WTC11 (cell line): Measurements from ENCODE around the gene EEFSEC. TPM values are rescaled to one million over a fixed set of nuclear protein-coding genes. Genes with fewer than 3 reads are reported as not detected.

Experiments
- ATAC-seq: fragments of 200-7000 bp; cut with Tn5 transposase; 2 replicates; pipeline ENCODE4 v1.10.0; 2021; ENCODE audit warnings: mild to moderate bottlenecking, moderate library complexity
- CTCF ChIA-PET: fragments of 300-600 bp; sonication (Branson Sonifier 250); formaldehyde crosslinking; loops from one replicate; lab custom pipeline; 2021; ENCODE audit warnings: antibody characterized with exemption; lab: Charles Lee
- POLR2A ChIA-PET: fragments of 350-600 bp; sonication (Branson Sonifier 250); formaldehyde crosslinking; loops from one replicate; lab custom pipeline; 2021; ENCODE audit warnings: antibody characterized with exemption; lab: Charles Lee
- DNase-seq: peaks from one replicate; pipeline ENCODE4 v3.0.0; 2021; ENCODE audit warnings: low spot score
- H3K27ac Mint-ChIP-seq: 2 replicates; pipeline ENCODE4 v1.8.0; 2021; ENCODE audit warnings: mixed read lengths
- H3K27me3 Mint-ChIP-seq: 2 replicates; pipeline ENCODE4 v1.8.0; 2021; ENCODE audit warnings: low read depth, mild to moderate bottlenecking, moderate library complexity, mixed read lengths
- H3K36me3 Mint-ChIP-seq: 2 replicates; pipeline ENCODE4 v1.8.0; 2021; ENCODE audit warnings: mixed read lengths
- H3K4me1 Mint-ChIP-seq: 2 replicates; pipeline ENCODE4 v1.8.0; 2022; ENCODE audit warnings: mixed read lengths
- H3K4me3 Mint-ChIP-seq: 2 replicates; pipeline ENCODE4 v1.8.0; 2021; ENCODE audit warnings: mild to moderate bottlenecking, moderate library complexity, mixed read lengths
- H3K9me3 Mint-ChIP-seq: 2 replicates; pipeline ENCODE4 v1.8.0; 2021; ENCODE audit warnings: mixed read lengths
- ARID4B ChIP-seq: sonication (generic); formaldehyde crosslinking; IDR thresholded peaks from 2 replicates; pipeline ENCODE4 v1.8.0; 2023; ENCODE audit warnings: missing genetic modification reagents, mild to moderate bottlenecking, borderline replicate concordance
- ATF3 ChIP-seq: sonication (generic); formaldehyde crosslinking; conservative IDR thresholded peaks from 2 replicates; pipeline ENCODE4 v1.8.1; 2022; ENCODE audit warnings: mild to moderate bottlenecking, missing genetic modification reagents
- ETV6 ChIP-seq: sonication (generic); formaldehyde crosslinking; IDR thresholded peaks from 2 replicates; pipeline ENCODE4 v1.8.1; 2022; ENCODE audit warnings: mild to moderate bottlenecking, missing genetic modification reagents
- FOXP4 ChIP-seq: sonication (generic); formaldehyde crosslinking; IDR thresholded peaks from 2 replicates; pipeline ENCODE4 v1.8.0; 2022; ENCODE audit warnings: mild to moderate bottlenecking, missing genetic modification reagents
- JUN ChIP-seq: sonication (generic); formaldehyde crosslinking; IDR thresholded peaks from 2 replicates; pipeline ENCODE4 v1.8.0; 2023; ENCODE audit warnings: mild to moderate bottlenecking, missing genetic modification reagents
- MAX ChIP-seq: sonication (generic); formaldehyde crosslinking; IDR thresholded peaks from 2 replicates; pipeline ENCODE4 v1.8.0; 2022; ENCODE audit warnings: mild to moderate bottlenecking, missing genetic modification reagents
- MYBL2 ChIP-seq: sonication (generic); formaldehyde crosslinking; IDR thresholded peaks from 2 replicates; pipeline ENCODE4 v1.8.1; 2023; ENCODE audit warnings: mild to moderate bottlenecking, moderate library complexity, missing genetic modification reagents
- NFATC4 ChIP-seq: fragments of 250-450 bp; sonication (Bioruptor Pico); IDR thresholded peaks from 2 replicates; pipeline ENCODE4 v1.9.0; 2021; ENCODE audit warnings: mild to moderate bottlenecking
- NR1H2 ChIP-seq: sonication (generic); formaldehyde crosslinking; IDR thresholded peaks from 2 replicates; pipeline ENCODE4 v1.9.0; 2021; ENCODE audit warnings: mild to moderate bottlenecking, moderate library complexity, missing genetic modification reagents
- NR3C1 ChIP-seq: sonication (generic); formaldehyde crosslinking; conservative IDR thresholded peaks from 2 replicates; pipeline ENCODE4 v1.8.1; 2023; ENCODE audit warnings: low read depth, mild to moderate bottlenecking, missing genetic modification reagents
- SMAD4 ChIP-seq: sonication (generic); formaldehyde crosslinking; IDR thresholded peaks from 2 replicates; pipeline ENCODE4 v1.8.0; 2022; ENCODE audit warnings: mild to moderate bottlenecking, missing genetic modification reagents
- TP53 ChIP-seq: sonication (generic); formaldehyde crosslinking; IDR thresholded peaks from 2 replicates; pipeline ENCODE4 v1.8.1; 2023; ENCODE audit warnings: mild to moderate bottlenecking, missing genetic modification reagents
- ZBTB21 ChIP-seq: sonication (generic); formaldehyde crosslinking; IDR thresholded peaks from 2 replicates; pipeline ENCODE4 v1.8.1; 2023; ENCODE audit warnings: mild to moderate bottlenecking, missing genetic modification reagents, borderline replicate concordance
- ZBTB43 ChIP-seq: sonication (generic); formaldehyde crosslinking; IDR thresholded peaks from 2 replicates; pipeline ENCODE4 v1.8.1; 2023; ENCODE audit warnings: mild to moderate bottlenecking, missing genetic modification reagents
- ZNF263 ChIP-seq: sonication (generic); formaldehyde crosslinking; IDR thresholded peaks from 2 replicates; pipeline ENCODE4 v1.8.1; 2022; ENCODE audit warnings: low read depth, mild to moderate bottlenecking, moderate library complexity, missing genetic modification reagents
- ZNF396 ChIP-seq: fragments of 250-450 bp; sonication (Bioruptor Pico); IDR thresholded peaks from 2 replicates; pipeline ENCODE4 v1.8.0; 2021; ENCODE audit warnings: mild to moderate bottlenecking, moderate library complexity, borderline replicate concordance
- ZNF671 ChIP-seq: fragments of 250-450 bp; sonication (Bioruptor Pico); IDR thresholded peaks from 2 replicates; pipeline ENCODE4 v1.8.0; 2021; ENCODE audit warnings: mild to moderate bottlenecking
- total RNA-seq: library from RNA; stranded (reverse); gene quantifications from 3 replicates; pipeline ENCODE4 v1.2.3, GENCODE V29; 2021
- TF ChIP-seq, protein P1 (sequence below): sonication (generic); formaldehyde crosslinking; IDR thresholded peaks from 2 replicates; pipeline ENCODE4 v1.8.0; 2023; ENCODE audit warnings: missing genetic modification reagents
- TF ChIP-seq, protein P2 (sequence below): fragments of 250-450 bp; sonication (Bioruptor Pico); IDR thresholded peaks from 2 replicates; pipeline ENCODE4 v1.9.0; 2021; ENCODE audit warnings: mild to moderate bottlenecking
- TF ChIP-seq, protein P3 (sequence below): sonication (generic); formaldehyde crosslinking; IDR thresholded peaks from 2 replicates; pipeline ENCODE4 v1.8.0; 2022; ENCODE audit warnings: missing genetic modification reagents
- TF ChIP-seq, protein P4 (sequence below): fragments of 250-450 bp; sonication (Bioruptor Pico); IDR thresholded peaks from 2 replicates; pipeline ENCODE4 v1.9.0; 2021; ENCODE audit warnings: moderate library complexity, mild to moderate bottlenecking, inconsistent platforms, borderline replicate concordance

EEFSEC gene
- total RNA-seq, 1 experiment from 2014 or later = 13.7 TPM

GRCh38 chr3:128402319-128402718, 249.0 kb downstream of the EEFSEC start (continued):
- TF ChIP-seq, protein P1, sequence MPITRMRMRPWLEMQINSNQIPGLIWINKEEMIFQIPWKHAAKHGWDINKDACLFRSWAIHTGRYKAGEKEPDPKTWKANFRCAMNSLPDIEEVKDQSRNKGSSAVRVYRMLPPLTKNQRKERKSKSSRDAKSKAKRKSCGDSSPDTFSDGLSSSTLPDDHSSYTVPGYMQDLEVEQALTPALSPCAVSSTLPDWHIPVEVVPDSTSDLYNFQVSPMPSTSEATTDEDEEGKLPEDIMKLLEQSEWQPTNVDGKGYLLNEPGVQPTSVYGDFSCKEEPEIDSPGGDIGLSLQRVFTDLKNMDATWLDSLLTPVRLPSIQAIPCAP (CRISPR knock-in tag) = no peak
- TF ChIP-seq, protein P2, sequence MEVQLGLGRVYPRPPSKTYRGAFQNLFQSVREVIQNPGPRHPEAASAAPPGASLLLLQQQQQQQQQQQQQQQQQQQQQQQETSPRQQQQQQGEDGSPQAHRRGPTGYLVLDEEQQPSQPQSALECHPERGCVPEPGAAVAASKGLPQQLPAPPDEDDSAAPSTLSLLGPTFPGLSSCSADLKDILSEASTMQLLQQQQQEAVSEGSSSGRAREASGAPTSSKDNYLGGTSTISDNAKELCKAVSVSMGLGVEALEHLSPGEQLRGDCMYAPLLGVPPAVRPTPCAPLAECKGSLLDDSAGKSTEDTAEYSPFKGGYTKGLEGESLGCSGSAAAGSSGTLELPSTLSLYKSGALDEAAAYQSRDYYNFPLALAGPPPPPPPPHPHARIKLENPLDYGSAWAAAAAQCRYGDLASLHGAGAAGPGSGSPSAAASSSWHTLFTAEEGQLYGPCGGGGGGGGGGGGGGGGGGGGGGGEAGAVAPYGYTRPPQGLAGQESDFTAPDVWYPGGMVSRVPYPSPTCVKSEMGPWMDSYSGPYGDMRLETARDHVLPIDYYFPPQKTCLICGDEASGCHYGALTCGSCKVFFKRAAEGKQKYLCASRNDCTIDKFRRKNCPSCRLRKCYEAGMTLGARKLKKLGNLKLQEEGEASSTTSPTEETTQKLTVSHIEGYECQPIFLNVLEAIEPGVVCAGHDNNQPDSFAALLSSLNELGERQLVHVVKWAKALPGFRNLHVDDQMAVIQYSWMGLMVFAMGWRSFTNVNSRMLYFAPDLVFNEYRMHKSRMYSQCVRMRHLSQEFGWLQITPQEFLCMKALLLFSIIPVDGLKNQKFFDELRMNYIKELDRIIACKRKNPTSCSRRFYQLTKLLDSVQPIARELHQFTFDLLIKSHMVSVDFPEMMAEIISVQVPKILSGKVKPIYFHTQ = no peak
- TF ChIP-seq ZBTB21 (no peak), NR1H2 (CRISPR knock-in tag) (no peak), NR3C1 (CRISPR knock-in tag) (no peak)

DNA sequence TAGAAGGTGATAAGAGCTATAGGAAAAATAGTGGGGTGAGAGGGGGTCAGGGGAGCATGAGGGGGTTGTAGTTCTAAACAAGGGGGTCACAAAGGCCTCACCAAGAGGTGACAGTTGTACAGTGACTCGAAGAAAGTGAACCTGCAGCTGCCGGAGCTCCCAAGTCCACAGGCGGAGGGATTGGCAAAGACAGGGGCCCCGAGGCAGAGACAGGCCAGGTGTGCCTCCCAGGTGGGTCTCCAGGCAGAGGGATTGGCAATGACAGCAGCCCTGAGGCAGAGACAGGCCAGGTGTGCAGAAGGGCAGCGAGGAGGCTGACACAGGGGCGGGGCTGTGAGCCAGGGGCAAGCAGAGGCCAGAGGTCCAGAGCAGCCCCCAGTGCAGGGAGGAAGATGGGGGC, 249.7 kb downstream of the EEFSEC start:
- Mint-ChIP-seq H3K4me1 (peaks cover 7% of the 10 kb centered on the region; the same call in 1 of the 2 replicates), H3K4me3 (no peak overlapping the region), H3K27ac (no peak overlapping the region), H3K9me3 (no peaks in the 10 kb centered on the region), H3K27me3 (no peaks in the 10 kb centered on the region; the same call in 1 of the 2 replicates), H3K36me3 (no peaks in the 10 kb centered on the region)
- ATAC-seq = no peak
- ChIA-PET POLR2A (no interaction called here), CTCF (no interaction called here)
- no peak for DNase-seq
- no peak for TF ChIP-seq SMAD4 (CRISPR knock-in tag)
- TF ChIP-seq JUN (CRISPR knock-in tag) = no peak
- TF ChIP-seq ARID4B (CRISPR knock-in tag) = no peak
- no peak for TF ChIP-seq TP53
- TF ChIP-seq, protein P3, sequence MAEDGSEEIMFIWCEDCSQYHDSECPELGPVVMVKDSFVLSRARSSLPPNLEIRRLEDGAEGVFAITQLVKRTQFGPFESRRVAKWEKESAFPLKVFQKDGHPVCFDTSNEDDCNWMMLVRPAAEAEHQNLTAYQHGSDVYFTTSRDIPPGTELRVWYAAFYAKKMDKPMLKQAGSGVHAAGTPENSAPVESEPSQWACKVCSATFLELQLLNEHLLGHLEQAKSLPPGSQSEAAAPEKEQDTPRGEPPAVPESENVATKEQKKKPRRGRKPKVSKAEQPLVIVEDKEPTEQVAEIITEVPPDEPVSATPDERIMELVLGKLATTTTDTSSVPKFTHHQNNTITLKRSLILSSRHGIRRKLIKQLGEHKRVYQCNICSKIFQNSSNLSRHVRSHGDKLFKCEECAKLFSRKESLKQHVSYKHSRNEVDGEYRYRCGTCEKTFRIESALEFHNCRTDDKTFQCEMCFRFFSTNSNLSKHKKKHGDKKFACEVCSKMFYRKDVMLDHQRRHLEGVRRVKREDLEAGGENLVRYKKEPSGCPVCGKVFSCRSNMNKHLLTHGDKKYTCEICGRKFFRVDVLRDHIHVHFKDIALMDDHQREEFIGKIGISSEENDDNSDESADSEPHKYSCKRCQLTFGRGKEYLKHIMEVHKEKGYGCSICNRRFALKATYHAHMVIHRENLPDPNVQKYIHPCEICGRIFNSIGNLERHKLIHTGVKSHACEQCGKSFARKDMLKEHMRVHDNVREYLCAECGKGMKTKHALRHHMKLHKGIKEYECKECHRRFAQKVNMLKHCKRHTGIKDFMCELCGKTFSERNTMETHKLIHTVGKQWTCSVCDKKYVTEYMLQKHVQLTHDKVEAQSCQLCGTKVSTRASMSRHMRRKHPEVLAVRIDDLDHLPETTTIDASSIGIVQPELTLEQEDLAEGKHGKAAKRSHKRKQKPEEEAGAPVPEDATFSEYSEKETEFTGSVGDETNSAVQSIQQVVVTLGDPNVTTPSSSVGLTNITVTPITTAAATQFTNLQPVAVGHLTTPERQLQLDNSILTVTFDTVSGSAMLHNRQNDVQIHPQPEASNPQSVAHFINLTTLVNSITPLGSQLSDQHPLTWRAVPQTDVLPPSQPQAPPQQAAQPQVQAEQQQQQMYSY (CRISPR knock-in tag) = no peak
- TF ChIP-seq ZNF671 = no peak
- no peak for TF ChIP-seq ZNF263 (CRISPR knock-in tag)
- no peak for TF ChIP-seq ETV6 (CRISPR knock-in tag)
- no peak for TF ChIP-seq NFATC4 (CRISPR knock-in tag)
- no peak for TF ChIP-seq ATF3 (CRISPR knock-in tag)
- TF ChIP-seq FOXP4 (CRISPR knock-in tag) = no peak
- TF ChIP-seq MAX = no peak
- TF ChIP-seq, protein P4, sequence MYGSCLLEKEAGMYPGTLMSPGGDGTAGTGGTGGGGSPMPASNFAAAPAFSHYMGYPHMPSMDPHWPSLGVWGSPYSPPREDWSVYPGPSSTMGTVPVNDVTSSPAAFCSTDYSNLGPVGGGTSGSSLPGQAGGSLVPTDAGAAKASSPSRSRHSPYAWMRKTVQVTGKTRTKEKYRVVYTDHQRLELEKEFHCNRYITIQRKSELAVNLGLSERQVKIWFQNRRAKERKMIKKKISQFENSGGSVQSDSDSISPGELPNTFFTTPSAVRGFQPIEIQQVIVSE (CRISPR knock-in tag) = no peak
- no peak for TF ChIP-seq ZNF396 (CRISPR knock-in tag)
- TF ChIP-seq ZBTB43 = no peak
- no peak for TF ChIP-seq MYBL2 (CRISPR knock-in tag)
